ENCODE measurements around the gene ACOXL.

DNA sequence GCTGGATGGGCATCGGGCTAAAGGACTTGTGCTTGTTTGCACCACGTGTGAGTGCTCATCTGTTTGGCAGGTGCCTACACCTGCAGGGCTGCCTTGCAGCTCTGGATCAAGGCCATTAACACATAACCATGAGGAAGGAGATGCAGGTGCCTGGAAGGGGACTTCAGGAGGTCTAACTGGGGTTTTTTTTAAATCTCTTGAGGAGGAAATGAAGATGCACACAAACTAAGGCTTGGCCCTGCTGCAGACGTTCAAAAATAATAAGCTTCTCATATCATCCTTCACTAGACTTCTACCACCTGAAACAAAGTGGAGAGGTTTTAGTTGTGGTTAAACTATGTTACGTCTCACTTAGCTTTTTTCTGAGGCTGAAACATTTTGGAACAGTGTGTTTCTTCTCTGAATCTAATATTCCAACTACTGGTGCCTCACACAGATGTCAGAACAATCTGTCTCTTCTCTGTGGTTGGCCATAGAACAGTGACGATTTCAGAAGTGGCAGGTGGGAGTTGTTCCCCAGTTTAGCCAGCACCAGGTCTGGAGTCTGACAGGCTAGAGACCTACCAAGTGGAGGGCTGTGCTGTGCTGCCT, 424.8 kb downstream of the ACOXL start:
- TF ChIP-seq POLR2A (IDR thresholded peaks at IDR 0.05) = no peak
- TF ChIP-seq, protein P1, sequence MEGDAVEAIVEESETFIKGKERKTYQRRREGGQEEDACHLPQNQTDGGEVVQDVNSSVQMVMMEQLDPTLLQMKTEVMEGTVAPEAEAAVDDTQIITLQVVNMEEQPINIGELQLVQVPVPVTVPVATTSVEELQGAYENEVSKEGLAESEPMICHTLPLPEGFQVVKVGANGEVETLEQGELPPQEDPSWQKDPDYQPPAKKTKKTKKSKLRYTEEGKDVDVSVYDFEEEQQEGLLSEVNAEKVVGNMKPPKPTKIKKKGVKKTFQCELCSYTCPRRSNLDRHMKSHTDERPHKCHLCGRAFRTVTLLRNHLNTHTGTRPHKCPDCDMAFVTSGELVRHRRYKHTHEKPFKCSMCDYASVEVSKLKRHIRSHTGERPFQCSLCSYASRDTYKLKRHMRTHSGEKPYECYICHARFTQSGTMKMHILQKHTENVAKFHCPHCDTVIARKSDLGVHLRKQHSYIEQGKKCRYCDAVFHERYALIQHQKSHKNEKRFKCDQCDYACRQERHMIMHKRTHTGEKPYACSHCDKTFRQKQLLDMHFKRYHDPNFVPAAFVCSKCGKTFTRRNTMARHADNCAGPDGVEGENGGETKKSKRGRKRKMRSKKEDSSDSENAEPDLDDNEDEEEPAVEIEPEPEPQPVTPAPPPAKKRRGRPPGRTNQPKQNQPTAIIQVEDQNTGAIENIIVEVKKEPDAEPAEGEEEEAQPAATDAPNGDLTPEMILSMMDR (IDR thresholded peaks at IDR 0.05) = no peak

Data from body of pancreas (tissue), 4 donors.